HEK293T (cell line): ENCODE results near the gene RAMAC.

Source experiments
- ARNT ChIP-seq: fragments of 450-650 bp; IDR thresholded peaks from 2 replicates; pipeline ENCODE4 v1.6.1; 2017; ENCODE audit warnings: mild to moderate bottlenecking
- BHLHE40 ChIP-seq: fragments of 450-650 bp; IDR thresholded peaks from 2 replicates; pipeline ENCODE4 v1.6.1; 2016; ENCODE audit warnings: mild to moderate bottlenecking, moderate library complexity, borderline replicate concordance
- CTBP1 ChIP-seq: fragments of 450-650 bp; IDR thresholded peaks from 2 replicates; pipeline ENCODE4 v1.6.1; 2016; ENCODE audit warnings: borderline replicate concordance
- ELF4 ChIP-seq: fragments of 450-650 bp; IDR thresholded peaks from 2 replicates; pipeline ENCODE4 v1.6.1; 2017; ENCODE audit warnings: antibody characterized with exemption
- FOXK2 ChIP-seq: fragments of 450-650 bp; IDR thresholded peaks from 2 replicates; pipeline ENCODE4 v1.6.1; 2016; ENCODE audit warnings: mild to moderate bottlenecking
- FOXM1 ChIP-seq: fragments of 450-650 bp; IDR thresholded peaks from 2 replicates; pipeline ENCODE4 v1.6.1; 2017; ENCODE audit warnings: mild to moderate bottlenecking, borderline replicate concordance
- HDGF ChIP-seq: fragments of 450-650 bp; IDR thresholded peaks from 2 replicates; pipeline ENCODE4 v1.6.1; 2017; ENCODE audit warnings: antibody characterized with exemption, borderline replicate concordance
- LEF1 ChIP-seq: fragments of 450-650 bp; IDR thresholded peaks from 2 replicates; pipeline ENCODE4 v1.6.1; 2017; ENCODE audit warnings: mild to moderate bottlenecking, borderline replicate concordance
- NFRKB ChIP-seq: fragments of 450-650 bp; IDR thresholded peaks from 2 replicates; pipeline ENCODE4 v1.6.1; 2016; ENCODE audit warnings: mild to moderate bottlenecking, moderate library complexity
- PKNOX1 ChIP-seq: fragments of 450-650 bp; IDR thresholded peaks from 2 replicates; pipeline ENCODE4 v1.6.1; 2016
- SP1 ChIP-seq: fragments of 450-650 bp; IDR thresholded peaks from 2 replicates; pipeline ENCODE4 v1.6.1; 2017
- TARDBP ChIP-seq: fragments of 450-650 bp; IDR thresholded peaks from 2 replicates; pipeline ENCODE4 v1.6.1; 2016
- ZNF384 ChIP-seq: fragments of 450-650 bp; IDR thresholded peaks from 2 replicates; pipeline ENCODE4 v1.6.1; 2016

GRCh38 chr15:82943176-82943575 is 42.8 kb upstream of the RAMAC start:
- TF ChIP-seq FOXM1, result no peak
- no peak for TF ChIP-seq FOXK2
- TF ChIP-seq ARNT, result no peak
- no peak for TF ChIP-seq LEF1
- no peak for TF ChIP-seq SP1
- no peak for TF ChIP-seq ZNF384
- no peak for TF ChIP-seq NFRKB
- TF ChIP-seq HDGF, result no peak
- no peak for TF ChIP-seq BHLHE40
- no peak for TF ChIP-seq ELF4
- no peak for TF ChIP-seq TARDBP
- TF ChIP-seq PKNOX1, result no peak
- TF ChIP-seq CTBP1, result no peak
